Activated CD4-positive, alpha-beta T cell treated with anti-CD3 and anti-CD28 coated beads, Interleukin-2, Interleukin-6, amounts not matched to agents 100 ng/mL and 50 ng/mL, durations not matched to agents 16 hours and 8 hours (primary cell): ENCODE data around the gene NCR3LG1.

Source experiments
- DNase-seq: peaks from one replicate; pipeline ENCODE4 v3.0.0-alpha.2; 2020

Gene NCR3LG1

DNA sequence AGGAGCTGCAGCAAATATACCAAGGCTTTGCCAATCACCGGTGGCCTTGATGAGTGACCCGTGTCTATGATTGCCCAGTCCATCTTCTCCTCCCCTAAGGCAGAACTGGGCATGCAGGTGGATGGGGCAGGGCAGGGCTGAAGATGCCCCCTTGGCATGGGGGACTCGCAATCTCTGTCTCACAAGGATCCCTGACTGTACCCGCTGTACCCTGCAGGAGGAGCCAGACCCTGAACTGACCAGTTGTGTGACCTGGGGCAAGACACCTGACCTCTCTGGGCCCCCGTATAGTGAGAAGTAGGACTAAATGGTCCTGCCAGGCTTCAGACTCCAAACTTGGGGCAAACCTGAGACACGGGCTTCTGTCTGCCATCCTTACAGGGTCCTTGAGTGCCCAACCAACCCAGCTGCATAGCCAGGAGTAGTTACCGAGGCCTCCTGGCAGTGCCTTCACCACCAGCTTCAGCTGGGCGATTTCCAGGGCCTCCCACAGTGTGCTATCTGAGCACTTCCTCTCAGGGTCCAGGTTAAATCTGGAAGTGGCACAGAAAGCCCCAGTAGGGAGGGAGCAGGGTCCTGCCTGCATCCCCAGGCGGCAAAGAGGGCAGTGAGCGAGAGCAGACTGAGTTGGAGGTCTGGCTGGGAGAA, 43.3 kb downstream of the NCR3LG1 start:
- DNase-seq = no peak

DNA sequence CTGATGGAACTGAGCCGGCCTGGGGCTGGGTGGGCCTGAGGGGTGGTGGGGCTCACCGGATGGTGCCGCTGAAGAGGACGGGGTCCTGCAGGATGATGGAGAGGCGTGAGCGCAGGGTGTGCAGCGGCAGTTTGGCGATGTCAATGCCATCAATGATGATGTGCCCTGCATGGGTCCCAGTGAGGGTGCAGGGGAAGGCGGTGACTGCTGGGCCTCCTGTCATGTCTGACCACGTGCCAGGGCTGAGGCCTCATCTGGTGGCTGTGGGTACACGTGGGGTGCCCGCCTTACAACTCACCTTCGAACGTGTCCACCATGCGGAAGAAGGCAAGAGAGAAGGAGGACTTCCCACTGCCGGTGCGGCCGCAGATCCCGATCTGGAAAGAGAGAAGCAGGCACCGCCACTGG, 44.0 kb downstream of the NCR3LG1 start:
- DNase-seq = no peak

DNA sequence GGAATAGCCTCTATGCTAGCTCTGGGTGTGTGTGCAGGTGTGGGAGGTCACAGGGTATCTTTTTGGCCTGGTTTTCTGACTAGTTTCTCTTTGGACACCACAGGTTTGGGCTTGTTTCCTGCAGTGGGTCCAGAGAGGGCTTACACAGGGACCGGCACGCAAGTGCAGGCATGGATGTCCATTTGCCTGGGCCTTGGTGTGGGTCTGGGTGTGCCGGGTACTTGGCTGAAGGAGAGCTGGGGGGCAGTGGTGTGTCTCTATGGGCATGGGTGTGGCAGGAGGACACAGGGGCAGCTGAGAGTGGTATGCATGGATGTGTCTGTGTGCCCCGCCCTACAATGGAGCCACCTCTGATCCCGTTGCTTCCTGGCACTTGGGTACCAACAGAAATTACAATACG, 44.4 kb downstream of the NCR3LG1 start:
- no peak for DNase-seq

DNA sequence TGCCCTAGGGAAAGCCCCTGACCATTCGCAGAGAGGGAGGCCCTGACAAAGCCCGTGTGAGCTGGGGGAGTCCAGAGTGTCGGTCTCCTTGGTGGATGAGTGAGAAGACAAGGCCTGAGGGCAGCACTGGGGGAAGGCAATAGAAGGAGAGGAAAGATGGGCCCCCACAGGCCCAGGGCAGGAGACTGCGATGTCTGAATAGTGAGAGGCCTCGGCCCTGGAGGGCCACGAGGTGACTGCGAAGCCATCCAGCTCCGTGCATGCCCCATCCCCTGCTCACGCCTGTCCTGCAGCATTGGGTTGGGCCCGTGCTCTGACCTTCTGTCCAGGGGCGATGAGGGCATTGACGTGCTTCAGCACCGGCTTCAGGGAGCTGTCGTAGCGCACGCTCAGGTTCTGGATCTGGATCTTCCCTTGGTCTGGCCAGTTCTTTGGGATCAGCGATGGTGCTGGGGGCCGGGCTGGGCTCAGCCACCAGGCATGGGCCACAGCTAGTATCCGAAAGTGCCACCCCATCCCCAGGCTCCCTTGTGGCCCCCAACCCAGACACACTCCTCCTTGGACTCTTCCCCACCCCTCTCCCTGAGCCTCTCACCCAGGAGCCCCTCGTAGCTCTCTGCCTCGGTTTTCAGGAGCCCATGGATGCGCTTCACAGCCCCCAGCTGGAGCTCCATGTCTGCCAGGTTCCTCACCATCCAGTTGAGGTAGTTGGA, 45.2 kb downstream of the NCR3LG1 start:
- no peak for DNase-seq

DNA sequence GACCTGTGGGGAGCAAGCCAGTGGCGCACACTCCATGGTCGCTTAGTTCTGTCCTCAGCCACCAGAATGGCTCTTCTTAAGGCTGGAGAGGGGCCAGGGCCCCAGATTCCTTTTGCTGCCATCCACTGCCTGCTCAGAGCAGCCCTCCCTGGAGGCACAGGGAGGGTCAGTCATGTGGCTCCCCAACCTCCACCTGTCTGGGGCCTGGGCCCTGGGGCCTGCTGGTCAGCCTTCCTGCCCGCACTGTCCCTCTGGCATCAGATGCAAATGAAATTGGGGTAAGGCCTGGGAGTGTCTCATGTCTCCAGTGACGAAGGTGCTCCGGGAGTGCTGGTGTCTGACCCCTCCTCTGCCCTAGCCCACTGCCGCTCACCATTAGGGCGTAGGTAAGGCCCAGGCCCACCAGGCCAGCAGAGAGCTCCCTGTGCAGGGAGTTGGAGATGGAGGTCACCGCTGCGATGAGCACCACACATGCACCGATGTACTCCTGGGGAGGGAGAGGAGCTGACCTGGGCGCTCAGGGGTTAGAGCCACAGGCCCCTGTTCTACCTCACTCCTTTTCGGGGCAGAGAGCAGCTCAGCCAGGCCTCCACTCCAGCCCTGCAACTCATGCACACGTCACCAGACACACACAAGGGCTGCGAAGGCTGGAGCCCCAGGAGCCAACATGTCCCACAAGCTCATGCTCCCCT, 45.9 kb downstream of the NCR3LG1 start:
- DNase-seq = no peak

DNA sequence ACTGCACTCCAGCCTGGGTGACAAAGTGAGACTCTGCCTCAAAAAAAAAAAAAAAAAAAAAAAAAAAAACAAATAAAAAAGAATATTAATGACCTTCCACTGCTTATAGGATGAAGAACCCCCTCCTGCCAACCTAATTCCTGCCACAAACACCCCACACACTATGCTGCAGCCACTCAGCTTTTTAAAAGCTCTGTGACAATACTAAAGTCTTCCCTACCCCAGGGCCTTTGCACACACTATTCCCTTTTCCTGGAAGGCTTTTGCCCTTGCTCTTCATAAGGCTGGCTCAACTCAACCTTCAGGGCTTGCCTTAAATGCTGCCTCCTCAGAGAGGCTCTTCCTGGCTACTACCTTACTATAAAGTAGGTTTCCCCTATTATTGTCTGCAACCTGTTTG, 47.6 kb downstream of the NCR3LG1 start:
- DNase-seq = no peak

DNA sequence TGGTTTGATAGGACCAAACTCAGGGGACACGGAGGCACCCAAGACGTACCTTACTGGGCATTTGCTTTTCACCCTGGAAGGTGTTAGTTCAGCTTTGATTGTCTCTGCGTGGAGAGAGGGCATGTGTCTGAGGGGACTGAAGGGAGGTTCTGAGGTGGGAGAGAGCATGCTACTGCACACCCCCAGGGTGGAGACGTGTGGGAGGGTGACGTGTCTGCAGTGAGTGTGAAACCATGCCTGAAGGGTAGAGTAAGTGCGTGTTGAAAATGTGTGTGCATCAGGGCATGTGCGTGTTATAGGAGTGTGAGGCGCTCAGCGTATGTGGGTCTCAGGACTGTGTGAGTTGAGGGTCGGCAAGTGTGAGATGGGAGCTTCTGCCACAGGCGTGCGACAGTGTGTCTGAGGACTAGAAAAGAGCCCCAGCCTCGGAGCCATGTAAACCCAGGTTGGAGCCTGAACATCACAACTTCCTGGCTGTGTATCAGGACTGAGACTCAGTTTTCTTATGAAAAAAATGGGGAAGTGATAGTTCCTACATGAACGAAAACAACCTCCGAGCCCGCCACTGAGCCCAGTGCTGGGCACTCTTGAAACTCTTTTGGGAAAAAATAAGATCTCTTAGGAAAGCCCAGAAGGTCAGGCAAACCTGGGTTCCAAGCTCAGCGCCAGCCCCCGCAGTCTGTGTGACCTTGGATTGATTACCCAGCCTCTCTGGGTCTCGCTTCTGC, 48.6 kb downstream of the NCR3LG1 start:
- no peak for DNase-seq

DNA sequence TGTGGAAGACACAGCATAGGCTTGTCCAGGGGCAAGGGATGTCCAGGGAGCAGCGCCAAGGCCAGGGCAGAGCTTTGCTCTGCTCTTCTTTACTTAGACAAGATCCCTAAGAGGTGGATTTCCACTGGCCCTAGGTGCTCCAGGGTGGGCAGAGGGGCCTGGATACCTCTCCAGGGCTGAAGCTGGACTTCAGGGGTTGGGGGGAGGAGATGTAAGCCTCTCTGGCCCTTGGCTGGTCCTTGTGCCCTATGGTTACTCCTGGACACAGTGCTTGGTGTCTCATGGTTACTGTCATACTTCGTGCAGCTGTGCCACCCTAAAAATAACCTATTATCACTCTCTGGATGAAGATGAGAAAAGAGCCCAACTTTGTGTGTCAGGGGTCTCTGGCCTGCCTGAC, 49.7 kb downstream of the NCR3LG1 start:
- no peak for DNase-seq

DNA sequence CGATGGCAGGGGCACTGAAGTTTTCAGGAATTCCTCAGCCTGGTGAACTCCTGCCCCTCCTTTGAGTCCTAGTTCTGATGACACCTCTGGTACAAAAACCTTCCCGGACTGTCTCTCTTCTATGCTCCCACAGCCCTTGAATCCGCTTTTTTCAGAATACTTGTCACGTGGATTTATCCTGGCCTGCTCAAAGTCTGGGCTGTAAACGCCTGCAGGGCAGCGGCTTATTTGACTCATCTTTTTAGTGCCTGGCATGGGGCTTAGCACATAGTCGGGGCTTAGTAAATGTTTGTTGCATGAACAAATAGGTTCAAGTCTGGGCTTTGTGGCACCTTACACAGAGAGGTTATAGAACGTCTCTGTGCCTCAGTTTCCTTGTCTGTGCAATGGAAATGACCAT, 50.2 kb downstream of the NCR3LG1 start:
- DNase-seq = no peak

DNA sequence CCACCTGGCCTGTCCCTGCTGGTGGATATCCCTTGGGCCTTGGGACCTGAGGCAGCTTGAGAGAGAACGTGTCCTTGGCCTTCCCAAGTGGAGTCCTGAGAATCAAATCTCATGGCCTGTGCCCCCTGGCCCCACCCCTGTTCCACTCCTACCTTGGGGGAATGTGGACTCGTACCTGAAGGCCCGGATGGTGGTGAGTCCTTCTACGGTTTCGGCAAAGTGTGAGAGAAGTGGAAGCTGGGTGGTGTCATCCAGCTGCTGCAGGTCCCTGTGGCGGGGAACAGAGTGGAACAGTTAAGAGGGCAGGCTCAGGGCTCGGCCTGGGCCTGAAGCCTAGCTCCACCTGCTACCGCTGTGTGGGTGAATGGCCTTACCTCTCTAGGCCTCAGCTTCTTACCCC, 50.9 kb downstream of the NCR3LG1 start:
- no peak for DNase-seq

DNA sequence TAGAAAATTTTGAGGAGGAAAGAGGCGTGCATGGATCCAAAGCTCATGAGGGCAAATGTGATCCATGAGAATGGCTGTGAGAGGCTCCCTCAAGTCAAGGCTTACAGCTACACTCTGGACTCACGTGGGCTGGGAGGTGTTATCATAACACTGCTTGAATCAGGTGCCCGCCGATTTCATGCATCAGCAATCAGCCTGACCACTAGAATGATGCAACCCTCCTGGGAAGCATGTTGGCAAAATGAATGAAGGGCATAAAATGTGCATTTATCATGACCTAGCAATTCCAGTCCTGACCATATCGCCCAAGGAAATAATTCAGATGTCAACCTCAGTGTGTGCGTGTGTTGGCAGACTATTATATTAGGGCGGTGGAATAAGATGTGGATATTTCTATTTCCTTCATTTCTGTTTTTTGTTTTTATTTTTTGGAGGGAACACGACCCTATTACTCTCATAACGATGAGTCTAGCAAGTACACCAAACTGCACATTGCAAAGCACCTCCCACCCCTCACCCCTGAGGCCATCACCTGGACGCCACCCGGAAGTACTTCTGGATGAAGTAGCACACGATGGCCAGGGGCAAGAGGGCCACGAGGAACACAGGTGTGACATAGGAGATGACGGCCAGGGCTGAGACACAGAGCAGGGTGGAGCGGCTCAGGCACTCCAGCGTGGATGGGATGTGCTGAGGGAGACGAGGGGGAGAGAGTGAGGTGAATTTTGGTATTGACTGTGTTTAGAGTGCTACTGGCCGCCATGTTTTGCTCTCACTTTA, 52.6 kb downstream of the NCR3LG1 start:
- DNase-seq = no peak

DNA sequence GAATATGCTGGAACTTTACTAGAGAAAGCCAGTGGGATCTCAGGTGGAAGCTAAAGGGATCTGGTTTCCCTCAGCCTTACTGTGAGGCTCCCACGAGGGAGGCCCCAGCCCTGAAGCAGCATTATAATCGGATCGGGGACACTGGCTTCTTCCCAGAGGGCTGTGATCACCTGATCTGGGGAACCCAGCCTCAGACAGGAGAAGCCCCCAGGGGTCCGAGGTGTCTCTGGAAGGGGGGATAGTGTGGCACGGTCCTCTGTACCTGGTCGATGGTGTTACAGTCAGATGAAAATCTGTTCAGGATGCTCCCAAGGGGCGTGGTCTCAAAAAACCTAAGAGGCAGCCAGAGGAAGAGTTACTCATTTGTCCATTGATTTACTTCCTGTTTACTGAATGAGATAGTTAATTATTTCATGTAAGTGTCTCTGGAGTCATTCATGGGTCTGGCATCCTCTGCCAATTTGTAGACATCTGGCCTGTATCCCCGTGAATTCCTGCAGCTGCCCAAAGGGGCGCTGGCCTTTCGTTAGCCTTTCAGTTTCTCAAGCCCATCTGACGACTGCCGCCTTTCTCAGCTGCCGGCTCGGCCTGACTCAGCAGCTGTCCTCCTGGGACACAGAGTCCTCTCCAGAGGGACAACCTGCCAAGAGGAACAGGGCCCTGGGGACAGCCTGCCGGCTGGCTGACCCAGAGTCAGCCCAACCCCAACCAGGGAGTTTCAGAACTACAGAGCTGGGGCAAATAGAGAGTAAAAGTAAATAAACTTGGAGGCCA, 53.8 kb downstream of the NCR3LG1 start:
- no peak for DNase-seq

DNA sequence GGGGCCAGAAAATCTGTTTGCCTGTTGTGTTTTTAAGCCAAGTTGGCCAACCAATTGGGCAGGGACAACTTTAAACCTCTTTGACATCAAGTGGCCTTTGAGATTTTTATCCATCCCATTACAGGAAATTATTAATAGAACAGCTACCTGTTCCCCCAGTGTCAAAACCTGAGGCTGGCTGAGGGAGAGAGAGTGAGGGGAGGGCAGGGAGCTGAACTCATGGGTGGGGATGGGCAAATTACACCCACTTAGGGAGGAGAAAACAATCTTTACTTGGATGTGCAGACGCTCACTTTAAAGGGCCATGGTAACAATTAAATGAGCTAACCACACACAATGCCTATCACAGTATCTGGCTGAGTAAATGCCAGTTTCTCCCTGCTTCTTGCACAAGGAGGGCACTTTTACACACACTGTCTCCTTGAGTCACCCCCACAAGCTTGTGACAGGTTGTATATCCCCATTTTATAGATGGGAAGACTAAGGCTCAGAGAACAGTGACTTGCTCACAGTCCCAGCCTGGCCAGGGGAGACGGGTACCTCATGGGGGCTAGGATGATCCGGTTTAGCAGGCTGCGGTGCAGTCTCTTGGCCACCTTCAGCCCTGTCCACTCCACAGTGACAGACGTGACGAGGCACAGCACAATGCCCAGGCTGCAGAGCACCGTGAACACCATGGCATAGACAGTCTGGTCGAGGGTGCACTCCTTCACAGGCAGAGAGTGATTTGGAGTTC, 54.6 kb downstream of the NCR3LG1 start:
- no peak for DNase-seq

DNA sequence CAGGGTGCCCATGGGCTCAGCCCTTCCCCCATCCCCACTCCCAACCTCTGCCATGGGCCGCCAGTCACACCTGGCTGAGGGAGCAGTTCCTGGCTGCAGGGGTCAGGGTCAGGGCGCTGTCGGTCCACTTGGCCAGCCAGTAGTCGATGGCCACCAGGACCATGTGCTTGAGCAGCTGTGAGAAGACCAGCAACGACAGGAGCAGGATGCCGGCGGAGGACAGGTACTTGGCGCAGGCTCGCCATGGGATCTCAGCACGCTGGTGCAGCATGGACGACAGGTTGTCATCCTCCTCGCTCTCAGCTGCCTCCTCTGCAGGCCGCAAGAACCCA, 55.2 kb downstream of the NCR3LG1 start:
- no peak for DNase-seq

DNA sequence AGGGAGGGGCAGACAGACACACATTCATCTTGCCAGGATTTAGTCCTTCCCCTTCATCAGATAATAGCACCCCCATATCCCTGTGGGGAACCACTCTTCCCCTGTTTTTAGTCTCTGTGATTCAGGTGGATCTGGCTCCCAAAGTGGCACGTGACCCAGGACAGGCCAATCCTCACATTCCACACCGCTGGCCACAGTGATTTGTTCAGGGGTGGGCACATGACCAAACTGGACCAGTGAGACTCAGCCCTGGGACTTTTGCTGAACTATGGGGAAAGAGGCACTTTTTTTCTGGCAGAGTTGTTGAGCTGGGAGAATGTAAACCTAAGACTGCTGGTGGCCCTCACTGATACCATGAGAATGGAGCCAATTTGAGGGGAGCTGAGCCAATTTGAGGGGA, 56.0 kb downstream of the NCR3LG1 start:
- DNase-seq = no peak

DNA sequence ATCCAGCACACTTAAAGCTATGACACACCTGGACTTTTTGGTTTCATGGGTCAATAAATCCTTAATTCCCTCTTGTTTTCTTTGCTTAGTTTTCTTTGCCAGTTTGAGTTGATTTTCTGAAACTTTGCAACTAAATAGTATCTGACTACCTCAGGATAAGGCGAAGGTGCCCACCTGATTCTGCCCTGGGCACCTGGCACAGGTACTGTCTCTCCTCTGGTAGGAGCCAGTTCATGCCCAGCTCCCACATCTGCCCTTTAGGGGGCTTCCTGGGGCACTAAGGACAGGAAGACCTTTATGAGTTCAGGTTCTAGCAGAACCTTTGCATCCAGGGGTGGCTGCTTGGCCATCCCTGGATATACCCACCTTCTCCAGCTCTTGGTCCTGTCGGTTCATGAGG, 56.4 kb downstream of the NCR3LG1 start:
- DNase-seq = no peak

DNA sequence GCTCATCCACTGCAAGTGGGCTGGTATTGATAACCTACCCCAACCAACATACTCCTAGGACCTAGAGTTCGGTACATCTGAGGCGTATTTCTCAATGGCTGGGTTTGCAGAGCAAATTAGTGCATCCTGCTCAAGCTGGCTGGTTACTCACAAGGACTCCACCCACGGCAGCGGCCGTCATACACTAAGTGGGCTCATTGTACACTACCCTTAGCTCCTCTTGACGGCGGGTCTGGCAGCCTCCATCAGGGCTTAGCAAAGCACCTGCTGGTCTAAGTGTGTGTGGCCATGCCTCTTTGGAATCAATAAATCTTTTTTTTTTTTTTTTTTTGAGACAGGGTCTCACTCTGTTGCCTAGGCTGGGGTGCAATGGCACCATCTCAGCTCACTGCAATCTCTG, 57.0 kb downstream of the NCR3LG1 start:
- DNase-seq = no peak

DNA sequence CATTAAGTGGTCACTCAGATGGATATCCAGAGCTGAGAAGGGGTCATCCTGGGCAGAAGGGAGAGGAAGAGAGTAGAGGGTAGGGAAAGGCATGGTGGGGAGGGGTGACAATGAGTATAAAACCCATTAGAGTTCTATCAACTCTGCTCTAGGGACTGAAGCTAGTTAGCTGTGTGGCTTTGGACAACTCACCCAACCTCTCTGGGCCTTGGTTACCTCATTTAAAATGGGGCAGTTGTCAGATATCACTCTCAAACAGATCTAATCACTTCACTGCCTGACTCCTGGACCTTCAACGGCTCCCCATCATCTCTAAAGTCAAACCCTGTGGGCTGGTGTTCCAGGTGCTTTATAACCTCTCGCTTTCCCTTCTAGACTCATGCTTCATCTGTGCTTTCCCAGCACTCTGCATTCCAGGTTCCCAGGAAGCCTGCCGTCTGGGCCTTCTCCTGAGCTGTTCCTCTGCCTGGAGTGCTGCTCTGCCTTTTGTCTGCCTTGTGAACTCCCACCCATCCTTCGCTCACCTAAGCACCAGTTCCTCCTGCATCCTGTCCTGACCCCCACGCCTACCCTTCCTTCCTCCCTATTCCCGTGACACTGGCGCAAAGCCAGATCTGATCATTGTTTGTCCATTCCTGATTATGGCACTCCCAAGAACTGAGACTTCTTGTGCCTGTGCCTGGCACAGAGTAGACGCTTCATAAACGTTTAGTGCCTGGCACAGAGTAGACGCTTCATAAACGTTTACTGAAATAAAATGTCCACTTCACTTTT, 59.2 kb downstream of the NCR3LG1 start:
- no peak for DNase-seq

DNA sequence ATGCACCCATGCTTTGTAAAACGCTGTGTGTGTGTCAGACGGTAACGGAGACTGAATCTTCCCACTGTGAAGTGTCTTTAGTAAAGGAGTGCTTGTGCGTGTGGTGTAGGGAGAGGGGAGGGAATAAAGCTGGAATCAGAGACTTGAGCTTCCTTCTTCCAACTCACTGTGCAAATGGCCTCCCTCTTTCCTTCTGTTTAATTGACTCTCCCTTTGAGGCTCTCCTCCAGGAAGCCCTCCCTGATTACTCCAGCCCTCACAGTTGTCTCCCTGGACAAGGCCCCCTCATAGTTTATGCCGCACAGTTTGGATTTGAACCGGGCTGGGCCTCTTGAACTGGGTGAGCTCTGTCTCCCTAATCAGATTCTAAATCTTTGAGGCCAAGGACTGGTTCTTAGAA, 59.8 kb downstream of the NCR3LG1 start:
- DNase-seq = no peak

DNA sequence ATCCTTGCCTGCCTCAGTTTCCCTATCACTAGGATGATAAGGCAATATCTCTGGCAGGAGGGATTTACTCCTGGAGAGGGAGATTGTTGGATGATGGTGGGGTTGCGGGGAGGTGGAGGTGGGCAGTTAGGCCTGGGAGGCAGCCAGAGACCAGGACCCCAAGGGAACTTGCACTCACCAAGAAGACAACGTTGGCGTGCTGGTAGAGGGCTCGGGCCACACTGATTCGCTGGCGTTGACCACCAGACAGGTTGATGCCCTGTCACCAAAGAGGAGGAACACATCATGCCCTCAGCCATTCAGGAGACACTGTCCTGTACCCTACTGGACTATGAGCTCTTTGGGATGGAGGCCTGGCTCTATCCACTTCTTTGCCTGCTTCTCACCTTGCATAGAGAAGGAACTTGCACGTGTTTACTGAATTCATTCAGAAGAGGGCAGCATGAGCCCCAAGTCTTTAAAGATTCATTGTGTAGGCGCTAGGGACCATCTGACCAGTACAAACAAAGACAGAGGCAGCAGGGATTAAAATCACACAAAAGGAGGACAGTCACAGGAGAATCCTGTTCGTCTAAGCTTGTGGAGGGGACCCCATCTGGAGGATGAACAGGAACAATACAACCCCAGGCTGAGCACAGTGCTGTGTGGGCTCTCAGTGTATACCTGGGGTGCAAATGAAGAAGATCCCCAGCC, 61.0 kb downstream of the NCR3LG1 start:
- no peak for DNase-seq
